ENCODE results near the gene C1orf159. TPM values are rescaled to one million over a fixed set of nuclear protein-coding genes. Genes with fewer than 3 reads are reported as not detected.

The C1orf159 gene
- total RNA-seq (10 to 100 TPM in 1 of 2 donors, 1 to 10 TPM in 1; 9.3 to 13.6 TPM), polyA plus RNA-seq (10 to 100 TPM in 1 of 2 donors, 1 to 10 TPM in 1; 4.0 to 35.4 TPM)
- long read RNA-seq, donor 1, partial matches to known transcripts = 7 of 19 reads
- long read RNA-seq, donor 1, other reads (novel, unspliced or antisense) = 6 of 19 reads
- long read RNA-seq, donor 2, partial matches to known transcripts = 3 of 8 reads
- long read RNA-seq, donor 2, other reads (novel, unspliced or antisense) = 3 of 8 reads

GRCh38 chr1:1115786-1116700 lies at the start of gene C1orf159:
Gene C1orf159 (minus strand): TSS chr1:1116089. CDS start chr1:1091543, 24,546 bp downstream.
- peak within 1 kb of the TSS; percentile 90 to 95 for H3K4me3 ChIP-seq (ENCODE audit: low read length in 2 of 2)
- peak; percentile 99 for ATAC-seq (ENCODE audit: low FRiP score)
- WGBS, 2 donors = 0% methylated on average over 61 to 128 of the region's 128 CpGs
- intact Hi-C loops (cut with DNase I) = loop anchor here in 1 of 2 donors (5.0 kb wide), 1 partner anchor 116 kb away; the partner anchor contains the start of genes B3GALT6 and SDF4
- no peaks in the 10 kb centered on the region for H3K4me1 ChIP-seq (ENCODE audit: control insufficient read depth in 1 of 2, insufficient read depth in 2 of 2, low read length in 2 of 2)
- DNase-seq = peak; percentile 99 to 100
- H3K36me3 ChIP-seq (ENCODE audit: control insufficient read depth in 1 of 2, insufficient read depth in 2 of 2, low read length in 1 of 2) = no peaks in the 10 kb centered on the region
- H3K27me3 ChIP-seq (ENCODE audit: control insufficient read depth in 1 of 2, insufficient read depth in 2 of 2, low read length in 1 of 2) = no peaks in the 10 kb centered on the region
- H3K27ac ChIP-seq (ENCODE audit: low read depth in 1 of 2, low read length in 2 of 2) = no peak within 1 kb of the TSS
- H3K9me3 ChIP-seq (ENCODE audit: control insufficient read depth, low read length) = no peaks in the 10 kb centered on the region

GRCh38 chr1:1165485-1165884 lies 49.6 kb upstream of the C1orf159 start:
- no peaks in the 10 kb centered on the region for H3K36me3 ChIP-seq (ENCODE audit: control insufficient read depth in 1 of 2, insufficient read depth in 2 of 2, low read length in 1 of 2)
- no peak overlapping the region for H3K4me3 ChIP-seq (ENCODE audit: low read length in 2 of 2)
- intact Hi-C loops (cut with DNase I) = no loop called here
- peaks cover 0 to 2% of the 10 kb centered on the region in 2 donors for H3K27me3 ChIP-seq (ENCODE audit: control insufficient read depth in 1 of 2, insufficient read depth in 2 of 2, low read length in 1 of 2)
- WGBS, 2 donors = 74 to 85% methylated on average over 12 of the region's 12 CpGs
- DNase-seq (no peak), ATAC-seq (ENCODE audit: low FRiP score) (no peak)
- no peak overlapping the region for H3K27ac ChIP-seq (ENCODE audit: low read depth in 1 of 2, low read length in 2 of 2)
- H3K4me1 ChIP-seq (ENCODE audit: control insufficient read depth in 1 of 2, insufficient read depth in 2 of 2, low read length in 2 of 2) = no peaks in the 10 kb centered on the region
- no peaks in the 10 kb centered on the region for H3K9me3 ChIP-seq (ENCODE audit: control insufficient read depth, low read length)

- ATAC-seq (ENCODE audit: low FRiP score) = no peak
Observed at GRCh38 chr1:1164701-1165451, 49.0 kb upstream of the C1orf159 start.

GRCh38 chr1:1164361-1164700 lies 48.4 kb upstream of the C1orf159 start:
- ATAC-seq (ENCODE audit: low FRiP score) (no peak), DNase-seq (no peak)
- Histone ChIP-seq H3K9me3 (ENCODE audit: control insufficient read depth, low read length) (no peaks in the 10 kb centered on the region), H3K27ac (ENCODE audit: low read depth in 1 of 2, low read length in 2 of 2) (no peak overlapping the region), H3K4me1 (ENCODE audit: control insufficient read depth in 1 of 2, insufficient read depth in 2 of 2, low read length in 2 of 2) (no peaks in the 10 kb centered on the region), H3K4me3 (ENCODE audit: low read length in 2 of 2) (no peak overlapping the region), H3K27me3 (ENCODE audit: control insufficient read depth in 1 of 2, insufficient read depth in 2 of 2, low read length in 1 of 2) (peaks cover 0 to 2% of the 10 kb centered on the region in 2 donors), H3K36me3 (ENCODE audit: control insufficient read depth in 1 of 2, insufficient read depth in 2 of 2, low read length in 1 of 2) (no peaks in the 10 kb centered on the region)
- WGBS, 2 donors = 49 to 53% methylated on average over 26 of the region's 26 CpGs
- intact Hi-C loops (cut with DNase I) = no loop called here

More at GRCh38 chr1:1164701-1165451, 49.0 kb upstream of the C1orf159 start:
- intact Hi-C loops (cut with DNase I) = no loop called here
- WGBS, 2 donors = 50 to 53% methylated on average over 48 of the region's 48 CpGs
- Histone ChIP-seq H3K27ac (ENCODE audit: low read depth in 1 of 2, low read length in 2 of 2) (no peak overlapping the region), H3K9me3 (ENCODE audit: control insufficient read depth, low read length) (no peaks in the 10 kb centered on the region), H3K27me3 (ENCODE audit: control insufficient read depth in 1 of 2, insufficient read depth in 2 of 2, low read length in 1 of 2) (peaks cover 0 to 2% of the 10 kb centered on the region in 2 donors), H3K36me3 (ENCODE audit: control insufficient read depth in 1 of 2, insufficient read depth in 2 of 2, low read length in 1 of 2) (no peaks in the 10 kb centered on the region), H3K4me1 (ENCODE audit: control insufficient read depth in 1 of 2, insufficient read depth in 2 of 2, low read length in 2 of 2) (no peaks in the 10 kb centered on the region), H3K4me3 (ENCODE audit: low read length in 2 of 2) (no peak overlapping the region)
- no peak for DNase-seq

- H3K27me3 ChIP-seq (ENCODE audit: control insufficient read depth in 1 of 2, insufficient read depth in 2 of 2, low read length in 1 of 2) = peaks cover 0 to 2% of the 10 kb centered on the region in 2 donors
- H3K9me3 ChIP-seq (ENCODE audit: control insufficient read depth, low read length) = no peaks in the 10 kb centered on the region
- DNase-seq = no peak
- ATAC-seq (ENCODE audit: low FRiP score) = no peak
- no peak overlapping the region for H3K4me3 ChIP-seq (ENCODE audit: low read length in 2 of 2)
- intact Hi-C loops (cut with DNase I) = no loop called here
- WGBS, 2 donors = 89 to 91% methylated on average over 33 of the region's 33 CpGs
- H3K36me3 ChIP-seq (ENCODE audit: control insufficient read depth in 1 of 2, insufficient read depth in 2 of 2, low read length in 1 of 2) = no peaks in the 10 kb centered on the region
- H3K4me1 ChIP-seq (ENCODE audit: control insufficient read depth in 1 of 2, insufficient read depth in 2 of 2, low read length in 2 of 2) = no peaks in the 10 kb centered on the region
- H3K27ac ChIP-seq (ENCODE audit: low read depth in 1 of 2, low read length in 2 of 2) = no peak overlapping the region
Observed at GRCh38 chr1:1163538-1164070, 47.7 kb upstream of the C1orf159 start.

DNA sequence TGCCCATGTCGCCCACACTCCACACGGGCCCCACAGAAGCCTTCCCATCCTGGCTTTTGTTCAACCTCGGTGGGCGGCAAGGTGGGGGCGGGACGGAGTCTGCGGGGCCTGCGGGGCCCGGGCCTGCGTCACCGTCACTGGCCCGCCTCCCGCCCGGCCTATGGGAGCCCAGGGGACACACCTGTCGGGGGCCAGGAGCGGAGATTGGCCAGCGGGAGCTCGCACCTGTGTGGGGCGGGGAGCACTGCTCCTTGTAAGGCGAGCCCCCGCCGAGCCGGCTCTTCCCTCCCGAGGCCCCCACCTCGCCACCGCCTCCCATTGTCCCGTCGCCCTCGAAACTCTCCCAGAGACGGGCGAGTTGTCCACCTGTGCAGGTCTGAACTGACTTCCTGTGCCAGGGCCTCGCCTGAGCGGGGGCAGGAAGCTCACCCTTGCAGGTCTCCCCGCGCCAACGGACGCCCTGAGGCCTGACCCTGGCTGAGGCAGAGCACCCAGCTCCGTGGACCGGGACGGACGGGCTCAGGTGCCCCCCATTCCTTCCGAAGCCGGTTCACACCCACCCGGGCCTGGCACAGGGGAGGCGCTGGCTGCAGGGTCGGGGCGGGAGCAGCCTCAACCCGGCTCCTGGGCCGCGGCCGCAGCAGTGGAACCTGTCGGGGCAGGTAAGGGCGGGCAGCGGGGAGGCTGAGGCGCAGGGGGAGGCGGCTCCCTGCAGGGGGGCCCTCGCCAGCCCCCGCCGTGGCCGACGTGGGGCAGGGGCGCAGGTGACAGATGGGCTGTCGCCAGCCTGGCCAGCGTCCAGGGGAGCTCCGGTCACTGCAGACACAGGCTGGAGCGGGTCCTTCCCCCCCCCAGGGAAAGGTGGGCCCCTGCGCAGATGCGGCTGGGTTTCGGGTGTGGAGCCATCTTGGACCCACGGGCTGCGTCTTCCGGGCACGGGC lies 47.0 kb upstream of the C1orf159 start:
- H3K36me3 ChIP-seq (ENCODE audit: control insufficient read depth in 1 of 2, insufficient read depth in 2 of 2, low read length in 1 of 2) = no peaks in the 10 kb centered on the region
- WGBS, 2 donors = 56 to 60% methylated on average over 66 to 73 of the region's 73 CpGs
- intact Hi-C loops (cut with DNase I) = no loop called here
- ATAC-seq (ENCODE audit: low FRiP score) (no peak), DNase-seq (no peak)
- peaks cover 0 to 2% of the 10 kb centered on the region in 2 donors for H3K27me3 ChIP-seq (ENCODE audit: control insufficient read depth in 1 of 2, insufficient read depth in 2 of 2, low read length in 1 of 2)
- no peak overlapping the region for H3K4me3 ChIP-seq (ENCODE audit: low read length in 2 of 2)
- no peak overlapping the region for H3K27ac ChIP-seq (ENCODE audit: low read depth in 1 of 2, low read length in 2 of 2)
- H3K9me3 ChIP-seq (ENCODE audit: control insufficient read depth, low read length) = no peaks in the 10 kb centered on the region
- H3K4me1 ChIP-seq (ENCODE audit: control insufficient read depth in 1 of 2, insufficient read depth in 2 of 2, low read length in 2 of 2) = no peaks in the 10 kb centered on the region

- DNase-seq (no peak), ATAC-seq (ENCODE audit: low FRiP score) (no peak)
- H3K9me3 ChIP-seq (ENCODE audit: control insufficient read depth, low read length) = no peaks in the 10 kb centered on the region
- no peaks in the 10 kb centered on the region for H3K4me1 ChIP-seq (ENCODE audit: control insufficient read depth in 1 of 2, insufficient read depth in 2 of 2, low read length in 2 of 2)
- WGBS, 2 donors = 55 to 59% methylated on average over 17 of the region's 17 CpGs
- no peaks in the 10 kb centered on the region for H3K36me3 ChIP-seq (ENCODE audit: control insufficient read depth in 1 of 2, insufficient read depth in 2 of 2, low read length in 1 of 2)
- intact Hi-C loops (cut with DNase I) = no loop called here
- H3K27ac ChIP-seq (ENCODE audit: low read depth in 1 of 2, low read length in 2 of 2) = no peak overlapping the region
- H3K4me3 ChIP-seq (ENCODE audit: low read length in 2 of 2) = no peak overlapping the region
- peaks cover 0 to 2% of the 10 kb centered on the region in 2 donors for H3K27me3 ChIP-seq (ENCODE audit: control insufficient read depth in 1 of 2, insufficient read depth in 2 of 2, low read length in 1 of 2)
Observed at GRCh38 chr1:1161683-1162079, 45.8 kb upstream of the C1orf159 start.

All from aorta (tissue), 5 donors.